Measurements from ENCODE around the gene ARHGEF10L.

ARHGEF10L gene

DNA sequence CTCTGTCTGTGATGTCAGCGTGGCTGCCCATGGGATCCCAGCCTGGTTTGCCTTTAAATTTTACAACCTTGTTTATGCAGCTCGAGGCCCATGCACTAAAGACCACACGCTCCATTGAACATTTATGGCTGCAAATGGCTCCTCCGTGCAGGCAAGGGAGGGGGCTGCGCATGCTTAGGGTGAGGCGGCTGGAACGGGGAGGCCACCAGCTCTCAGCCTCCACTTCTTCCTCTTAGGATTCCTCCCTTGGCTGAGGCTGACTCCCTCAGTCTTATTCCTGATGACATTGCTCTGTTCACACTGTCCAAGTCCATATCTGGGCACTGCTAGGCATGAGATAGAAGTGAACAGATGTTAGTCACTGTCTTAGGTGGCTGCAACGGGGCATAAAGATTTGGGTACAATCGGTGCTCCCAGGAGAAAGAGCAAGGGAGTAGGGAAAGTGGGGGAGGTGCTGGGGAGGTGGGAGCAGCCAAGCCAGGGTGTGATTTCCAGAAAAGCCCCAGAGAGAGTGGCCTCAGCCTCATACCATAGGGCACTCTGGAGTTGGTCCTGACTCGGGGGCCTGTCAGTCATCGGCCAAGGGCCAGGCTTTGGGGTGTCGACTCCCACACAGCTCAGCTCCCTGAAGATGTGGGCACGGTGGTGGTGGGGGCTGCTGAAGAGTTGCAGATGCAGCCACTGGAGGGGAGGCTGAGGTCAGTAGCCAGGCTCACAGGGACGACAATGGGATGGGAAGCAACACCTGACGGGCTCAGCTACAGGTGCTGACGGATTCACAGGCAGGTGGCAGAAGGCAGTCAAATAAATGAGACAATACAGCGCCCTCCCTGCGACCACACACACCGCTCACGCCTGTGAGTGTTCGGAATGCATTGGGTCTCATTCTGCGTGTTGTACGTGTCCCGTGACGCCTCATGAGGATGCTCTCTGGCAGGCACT lies 178.4 kb downstream of the ARHGEF10L start:
- H3K4me3 ChIP-seq (ENCODE audit: low read length): no peak overlapping the region
- no peaks in the 10 kb centered on the region for H3K4me1 ChIP-seq (ENCODE audit: control insufficient read depth, insufficient read depth, low read length)
- H3K36me3 ChIP-seq (ENCODE audit: control insufficient read depth, insufficient read depth, low read length, severe bottlenecking): no peaks in the 10 kb centered on the region
- peaks cover 4% of the 10 kb centered on the region for H3K27me3 ChIP-seq (replicated peaks; ENCODE audit: control insufficient read depth, insufficient read depth, low read length)
- no peak for DNase-seq (ENCODE audit: low read depth)
- H3K9ac ChIP-seq (ENCODE audit: low read length): no peak overlapping the region
- no peaks in the 10 kb centered on the region for H3K9me3 ChIP-seq (ENCODE audit: control insufficient read depth, low read length)

DNA sequence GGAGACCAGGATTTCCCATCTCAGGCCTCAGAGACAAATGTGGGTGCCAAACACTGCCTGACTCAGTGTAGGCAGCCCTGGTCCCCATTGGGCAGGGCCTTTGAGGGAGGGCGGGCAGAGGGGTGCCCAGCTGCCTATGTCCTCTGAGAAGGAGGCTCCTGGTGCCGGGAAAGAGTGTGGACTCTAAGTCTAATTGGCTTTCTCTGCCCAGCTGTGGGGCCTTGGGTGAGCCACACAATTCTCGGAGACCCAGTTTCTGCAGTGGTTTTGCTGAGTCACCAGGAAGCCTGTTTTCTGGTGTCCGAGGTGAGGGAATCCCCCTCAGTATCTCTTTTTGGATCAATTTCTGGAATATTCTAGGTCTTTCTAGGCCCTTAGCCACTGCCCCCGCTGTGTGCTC lies 180.4 kb downstream of the ARHGEF10L start:
- Histone ChIP-seq H3K4me3 (ENCODE audit: low read length) (no peak overlapping the region), H3K4me1 (ENCODE audit: control insufficient read depth, insufficient read depth, low read length) (no peaks in the 10 kb centered on the region), H3K27me3 (replicated peaks; ENCODE audit: control insufficient read depth, insufficient read depth, low read length) (no peaks in the 10 kb centered on the region), H3K36me3 (ENCODE audit: control insufficient read depth, insufficient read depth, low read length, severe bottlenecking) (no peaks in the 10 kb centered on the region), H3K9me3 (ENCODE audit: control insufficient read depth, low read length) (no peaks in the 10 kb centered on the region), H3K9ac (ENCODE audit: low read length) (no peak overlapping the region)
- no peak for DNase-seq (ENCODE audit: low read depth)

DNA sequence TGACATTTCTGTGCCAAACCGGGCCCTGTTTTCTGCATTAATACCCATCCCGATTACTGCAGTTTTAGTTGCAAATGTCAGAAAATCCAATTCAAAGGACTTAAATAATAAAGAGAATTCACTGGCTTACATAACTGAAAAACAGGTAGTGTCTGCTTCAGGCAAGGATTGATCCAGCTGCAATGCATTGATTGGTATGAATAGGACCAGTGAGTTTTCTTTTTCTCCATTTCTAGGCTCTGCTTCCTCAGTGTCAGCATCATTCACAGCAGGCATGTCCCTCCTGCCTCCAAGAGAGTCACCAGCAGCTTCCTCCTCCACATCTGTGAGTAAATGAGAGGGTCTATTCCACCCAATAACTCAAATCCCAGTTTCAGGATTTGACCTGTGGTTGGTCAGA lies 181.9 kb downstream of the ARHGEF10L start:
- no peaks in the 10 kb centered on the region for H3K36me3 ChIP-seq (ENCODE audit: control insufficient read depth, insufficient read depth, low read length, severe bottlenecking)

DNA sequence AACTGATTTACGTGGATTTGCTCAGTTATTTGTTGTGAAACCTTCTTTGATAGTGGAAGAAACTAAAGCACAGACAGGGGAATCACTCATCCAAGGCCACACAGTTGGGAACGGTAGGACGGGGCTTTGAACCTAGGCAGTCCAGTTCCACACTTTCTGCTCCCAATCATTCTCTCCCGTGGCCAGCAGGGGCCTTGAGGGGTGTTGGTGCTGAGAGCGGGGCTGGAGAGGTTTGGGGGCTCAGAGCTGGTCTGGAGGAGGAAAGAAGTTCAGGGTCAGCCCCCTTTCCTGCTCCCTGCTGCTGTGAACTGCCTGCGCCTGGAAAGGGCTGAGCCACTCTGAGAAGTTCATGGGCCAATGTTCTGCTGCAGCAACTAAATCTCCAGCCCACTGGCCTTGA lies 184.2 kb downstream of the ARHGEF10L start:
- no peaks in the 10 kb centered on the region for H3K4me1 ChIP-seq (ENCODE audit: control insufficient read depth, insufficient read depth, low read length)

More for the DNA sequence above, 181.9 kb downstream of the ARHGEF10L start:
- no peak for DNase-seq (ENCODE audit: low read depth)
- H3K4me1 ChIP-seq (ENCODE audit: control insufficient read depth, insufficient read depth, low read length): no peaks in the 10 kb centered on the region
- no peaks in the 10 kb centered on the region for H3K9me3 ChIP-seq (ENCODE audit: control insufficient read depth, low read length)
- H3K4me3 ChIP-seq (ENCODE audit: low read length): no peak overlapping the region
- no peaks in the 10 kb centered on the region for H3K27me3 ChIP-seq (replicated peaks; ENCODE audit: control insufficient read depth, insufficient read depth, low read length)
- H3K9ac ChIP-seq (ENCODE audit: low read length): no peak overlapping the region

GRCh38 chr1:17724150-17724549 lies 184.7 kb downstream of the ARHGEF10L start:
- no peak overlapping the region for H3K4me3 ChIP-seq (ENCODE audit: low read length)
- H3K9ac ChIP-seq (ENCODE audit: low read length): no peak overlapping the region
- H3K4me1 ChIP-seq (ENCODE audit: control insufficient read depth, insufficient read depth, low read length): no peaks in the 10 kb centered on the region
- H3K36me3 ChIP-seq (ENCODE audit: control insufficient read depth, insufficient read depth, low read length, severe bottlenecking): no peaks in the 10 kb centered on the region
- no peaks in the 10 kb centered on the region for H3K9me3 ChIP-seq (ENCODE audit: control insufficient read depth, low read length)
- no peaks in the 10 kb centered on the region for H3K27me3 ChIP-seq (replicated peaks; ENCODE audit: control insufficient read depth, insufficient read depth, low read length)
- no peak for DNase-seq (ENCODE audit: low read depth)

More for the DNA sequence above, 184.2 kb downstream of the ARHGEF10L start:
- H3K4me3 ChIP-seq (ENCODE audit: low read length): no peak overlapping the region
- no peak overlapping the region for H3K9ac ChIP-seq (ENCODE audit: low read length)
- H3K9me3 ChIP-seq (ENCODE audit: control insufficient read depth, low read length): no peaks in the 10 kb centered on the region
- H3K36me3 ChIP-seq (ENCODE audit: control insufficient read depth, insufficient read depth, low read length, severe bottlenecking): no peaks in the 10 kb centered on the region
- DNase-seq (ENCODE audit: low read depth): no peak
- no peaks in the 10 kb centered on the region for H3K27me3 ChIP-seq (replicated peaks; ENCODE audit: control insufficient read depth, insufficient read depth, low read length)

DNA sequence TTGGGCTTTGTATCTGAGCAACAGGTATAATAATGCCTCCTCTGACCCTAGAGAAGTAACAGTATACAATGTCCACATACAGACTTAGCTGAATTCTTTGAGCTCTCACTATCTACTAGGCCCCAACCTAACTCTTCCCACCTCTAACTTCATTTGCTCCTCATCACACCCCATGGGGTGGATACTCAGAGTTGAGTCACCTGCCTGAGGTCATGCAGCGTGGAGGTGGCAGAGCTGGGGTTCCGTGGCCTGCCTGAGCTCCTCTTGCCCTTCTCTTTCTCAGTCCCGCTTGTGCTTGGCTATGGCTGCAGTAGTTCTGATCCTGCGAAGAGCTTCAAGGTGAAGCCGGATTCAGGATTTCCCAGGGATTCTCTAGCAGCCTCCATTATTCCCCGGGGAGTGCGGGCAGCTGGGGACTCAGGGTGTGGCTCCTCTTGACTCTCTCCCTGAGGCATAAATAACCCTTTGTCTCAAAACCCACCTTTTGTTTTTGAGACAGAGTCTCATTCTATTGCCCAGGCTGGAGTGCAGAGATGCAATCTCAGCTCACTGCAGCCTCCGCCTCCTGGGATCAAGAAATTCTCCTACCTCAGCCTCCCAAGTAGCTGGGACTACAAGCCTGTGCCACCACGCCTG lies 185.7 kb downstream of the ARHGEF10L start:
- Histone ChIP-seq H3K9ac (ENCODE audit: low read length) (no peak overlapping the region), H3K27me3 (replicated peaks; ENCODE audit: control insufficient read depth, insufficient read depth, low read length) (no peaks in the 10 kb centered on the region), H3K4me3 (ENCODE audit: low read length) (no peak overlapping the region), H3K9me3 (ENCODE audit: control insufficient read depth, low read length) (no peaks in the 10 kb centered on the region), H3K36me3 (ENCODE audit: control insufficient read depth, insufficient read depth, low read length, severe bottlenecking) (no peaks in the 10 kb centered on the region), H3K4me1 (ENCODE audit: control insufficient read depth, insufficient read depth, low read length) (no peaks in the 10 kb centered on the region)
- no peak for DNase-seq (ENCODE audit: low read depth)

DNA sequence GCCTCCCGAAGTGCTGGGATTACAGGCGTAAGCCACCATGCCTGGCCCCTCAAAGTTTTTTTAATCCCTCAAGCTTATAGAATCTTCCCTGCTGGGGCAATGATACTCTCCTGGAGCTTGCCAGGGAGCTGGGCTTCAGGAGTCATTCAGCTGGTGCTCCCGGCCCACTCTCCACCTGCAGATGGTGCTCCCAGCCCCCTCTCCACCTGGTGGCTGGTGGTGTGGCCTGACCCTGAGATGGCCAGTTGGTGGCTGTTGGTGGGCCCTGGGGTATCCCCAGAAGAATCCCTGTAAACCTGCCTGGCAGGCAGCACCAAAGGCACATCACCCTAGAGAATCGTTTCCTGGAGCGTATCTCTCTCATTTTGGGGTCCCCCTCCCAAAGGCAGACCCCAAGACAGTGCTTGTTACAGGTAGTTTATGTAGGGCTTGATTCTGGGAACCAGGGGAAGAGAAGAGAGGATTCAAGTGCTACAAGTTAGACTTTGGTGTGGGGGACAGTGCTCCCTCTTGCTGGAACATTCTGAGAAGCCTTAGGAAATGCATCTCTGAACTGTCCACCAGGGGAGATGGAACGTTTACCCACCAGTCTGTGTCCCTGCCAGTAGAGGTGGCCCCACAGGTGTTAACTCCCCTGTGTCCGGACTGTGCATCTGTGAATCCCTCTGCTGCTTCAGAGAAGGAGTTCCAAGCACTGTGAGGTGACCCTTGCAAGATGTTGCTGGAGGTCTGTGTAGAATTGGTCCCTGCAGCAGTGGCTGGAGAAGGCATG lies 186.5 kb downstream of the ARHGEF10L start:
- no peak for DNase-seq (ENCODE audit: low read depth)
- H3K27me3 ChIP-seq (replicated peaks; ENCODE audit: control insufficient read depth, insufficient read depth, low read length): no peaks in the 10 kb centered on the region
- no peak overlapping the region for H3K9ac ChIP-seq (ENCODE audit: low read length)
- no peaks in the 10 kb centered on the region for H3K9me3 ChIP-seq (ENCODE audit: control insufficient read depth, low read length)
- H3K36me3 ChIP-seq (ENCODE audit: control insufficient read depth, insufficient read depth, low read length, severe bottlenecking): no peaks in the 10 kb centered on the region
- H3K4me3 ChIP-seq (ENCODE audit: low read length): no peak overlapping the region
- no peaks in the 10 kb centered on the region for H3K4me1 ChIP-seq (ENCODE audit: control insufficient read depth, insufficient read depth, low read length)

DNA sequence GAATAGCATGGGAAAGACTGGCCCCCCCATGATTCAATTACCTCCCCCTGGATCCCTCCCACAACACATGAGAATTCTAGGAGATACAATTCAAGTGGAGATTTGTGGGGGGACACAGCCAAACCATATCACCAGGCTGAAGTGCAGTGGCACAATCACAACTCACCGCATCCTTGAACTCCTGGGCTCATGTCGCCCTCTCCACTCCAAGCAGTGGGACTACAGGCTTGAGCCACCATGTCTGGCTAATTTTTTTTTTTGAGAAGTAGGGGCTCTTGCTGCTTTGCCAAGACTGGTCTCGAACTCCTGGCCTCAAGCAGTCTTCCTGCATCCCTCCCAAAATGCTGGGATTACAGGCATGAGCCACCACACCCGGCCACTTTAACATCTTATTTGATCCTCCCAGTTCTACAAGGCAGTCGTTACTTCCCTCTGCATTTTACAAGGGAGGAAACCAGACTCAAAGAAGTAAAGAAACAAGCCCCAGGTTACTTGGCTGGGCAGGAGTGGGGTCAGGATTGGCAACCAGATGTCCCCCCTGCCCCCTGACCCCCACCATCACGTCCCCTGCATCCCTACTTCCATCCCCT lies 188.7 kb downstream of the ARHGEF10L start:
- H3K9ac ChIP-seq (ENCODE audit: low read length): no peak overlapping the region
- H3K4me1 ChIP-seq (ENCODE audit: control insufficient read depth, insufficient read depth, low read length): peaks cover 5% of the 10 kb centered on the region
- no peaks in the 10 kb centered on the region for H3K27me3 ChIP-seq (replicated peaks; ENCODE audit: control insufficient read depth, insufficient read depth, low read length)
- H3K4me3 ChIP-seq (ENCODE audit: low read length): no peak overlapping the region
- no peaks in the 10 kb centered on the region for H3K36me3 ChIP-seq (ENCODE audit: control insufficient read depth, insufficient read depth, low read length, severe bottlenecking)
- no peak for DNase-seq (ENCODE audit: low read depth)
- H3K9me3 ChIP-seq (ENCODE audit: control insufficient read depth, low read length): no peaks in the 10 kb centered on the region

DNA sequence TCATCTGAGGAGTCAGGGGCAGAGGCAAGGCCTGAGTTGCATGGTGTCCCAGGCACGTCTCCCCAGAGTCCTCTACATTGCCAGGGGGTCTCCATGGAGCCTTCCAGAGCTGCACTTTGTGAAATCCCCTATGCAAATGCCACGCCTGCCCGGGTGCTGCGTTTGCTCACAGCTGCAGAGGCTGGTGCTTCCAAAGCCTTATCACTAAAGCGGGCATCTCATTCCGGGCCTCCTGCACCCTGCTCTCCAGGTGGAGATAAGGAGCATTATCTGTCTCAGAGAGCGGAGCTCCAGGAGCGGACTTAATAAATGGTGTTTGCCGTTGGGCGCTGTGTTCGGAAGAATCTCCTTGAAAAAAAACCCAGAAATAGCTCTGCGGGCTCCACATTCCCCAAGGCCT lies 189.8 kb downstream of the ARHGEF10L start:
- no peak overlapping the region for H3K4me3 ChIP-seq (ENCODE audit: low read length)
- H3K9ac ChIP-seq (ENCODE audit: low read length): no peak overlapping the region
- DNase-seq (ENCODE audit: low read depth): no peak
- peaks cover 5% of the 10 kb centered on the region for H3K4me1 ChIP-seq (ENCODE audit: control insufficient read depth, insufficient read depth, low read length)
- no peaks in the 10 kb centered on the region for H3K36me3 ChIP-seq (ENCODE audit: control insufficient read depth, insufficient read depth, low read length, severe bottlenecking)
- no peaks in the 10 kb centered on the region for H3K27me3 ChIP-seq (replicated peaks; ENCODE audit: control insufficient read depth, insufficient read depth, low read length)
- no peaks in the 10 kb centered on the region for H3K9me3 ChIP-seq (ENCODE audit: control insufficient read depth, low read length)

- no peak for DNase-seq (ENCODE audit: low read depth)
- Histone ChIP-seq H3K27me3 (replicated peaks; ENCODE audit: control insufficient read depth, insufficient read depth, low read length) (no peaks in the 10 kb centered on the region), H3K9me3 (ENCODE audit: control insufficient read depth, low read length) (no peaks in the 10 kb centered on the region), H3K4me3 (ENCODE audit: low read length) (no peak overlapping the region), H3K4me1 (ENCODE audit: control insufficient read depth, insufficient read depth, low read length) (peaks cover 5% of the 10 kb centered on the region), H3K9ac (ENCODE audit: low read length) (no peak overlapping the region), H3K36me3 (ENCODE audit: control insufficient read depth, insufficient read depth, low read length, severe bottlenecking) (no peaks in the 10 kb centered on the region)
Measured at GRCh38 chr1:17729909-17730308, 190.4 kb downstream of the ARHGEF10L start.

GRCh38 chr1:17731460-17731859 lies 192.0 kb downstream of the ARHGEF10L start:
- DNase-seq (ENCODE audit: low read depth): no peak
- Histone ChIP-seq H3K9me3 (ENCODE audit: control insufficient read depth, low read length) (no peaks in the 10 kb centered on the region), H3K27me3 (replicated peaks; ENCODE audit: control insufficient read depth, insufficient read depth, low read length) (no peaks in the 10 kb centered on the region), H3K9ac (ENCODE audit: low read length) (no peak overlapping the region), H3K36me3 (ENCODE audit: control insufficient read depth, insufficient read depth, low read length, severe bottlenecking) (no peaks in the 10 kb centered on the region), H3K4me1 (ENCODE audit: control insufficient read depth, insufficient read depth, low read length) (peaks cover 5% of the 10 kb centered on the region), H3K4me3 (ENCODE audit: low read length) (no peak overlapping the region)

Data from adipocyte (in vitro differentiated cells).